ENCODE measurements around the gene COLQ. TPM values are rescaled to one million over a fixed set of nuclear protein-coding genes. Genes with fewer than 3 reads are reported as not detected.

COLQ gene
- total and polyA plus RNA-seq, 4 donors, result 0.27 to 2.6 (median 0.67) TPM

DNA sequence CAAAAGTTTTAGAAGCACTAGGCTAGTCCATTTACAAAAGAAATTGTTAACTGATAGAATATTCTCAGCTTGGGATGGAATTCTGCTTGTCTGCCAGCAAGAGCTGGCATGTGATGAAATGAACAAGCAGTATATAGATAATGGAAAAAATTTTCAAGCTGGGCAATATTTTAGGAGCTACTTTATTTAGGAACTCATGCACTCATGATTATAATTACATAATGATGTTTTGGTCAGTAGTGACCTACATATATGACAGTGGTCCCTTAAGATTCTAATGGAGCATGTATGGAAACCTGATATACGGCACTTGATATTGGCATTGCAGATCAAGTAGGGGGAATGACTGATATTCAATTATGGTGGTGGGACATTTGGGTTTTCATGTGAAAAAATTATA, 88.0 kb downstream of the COLQ start (continued):
- TF ChIP-seq, protein P1, sequence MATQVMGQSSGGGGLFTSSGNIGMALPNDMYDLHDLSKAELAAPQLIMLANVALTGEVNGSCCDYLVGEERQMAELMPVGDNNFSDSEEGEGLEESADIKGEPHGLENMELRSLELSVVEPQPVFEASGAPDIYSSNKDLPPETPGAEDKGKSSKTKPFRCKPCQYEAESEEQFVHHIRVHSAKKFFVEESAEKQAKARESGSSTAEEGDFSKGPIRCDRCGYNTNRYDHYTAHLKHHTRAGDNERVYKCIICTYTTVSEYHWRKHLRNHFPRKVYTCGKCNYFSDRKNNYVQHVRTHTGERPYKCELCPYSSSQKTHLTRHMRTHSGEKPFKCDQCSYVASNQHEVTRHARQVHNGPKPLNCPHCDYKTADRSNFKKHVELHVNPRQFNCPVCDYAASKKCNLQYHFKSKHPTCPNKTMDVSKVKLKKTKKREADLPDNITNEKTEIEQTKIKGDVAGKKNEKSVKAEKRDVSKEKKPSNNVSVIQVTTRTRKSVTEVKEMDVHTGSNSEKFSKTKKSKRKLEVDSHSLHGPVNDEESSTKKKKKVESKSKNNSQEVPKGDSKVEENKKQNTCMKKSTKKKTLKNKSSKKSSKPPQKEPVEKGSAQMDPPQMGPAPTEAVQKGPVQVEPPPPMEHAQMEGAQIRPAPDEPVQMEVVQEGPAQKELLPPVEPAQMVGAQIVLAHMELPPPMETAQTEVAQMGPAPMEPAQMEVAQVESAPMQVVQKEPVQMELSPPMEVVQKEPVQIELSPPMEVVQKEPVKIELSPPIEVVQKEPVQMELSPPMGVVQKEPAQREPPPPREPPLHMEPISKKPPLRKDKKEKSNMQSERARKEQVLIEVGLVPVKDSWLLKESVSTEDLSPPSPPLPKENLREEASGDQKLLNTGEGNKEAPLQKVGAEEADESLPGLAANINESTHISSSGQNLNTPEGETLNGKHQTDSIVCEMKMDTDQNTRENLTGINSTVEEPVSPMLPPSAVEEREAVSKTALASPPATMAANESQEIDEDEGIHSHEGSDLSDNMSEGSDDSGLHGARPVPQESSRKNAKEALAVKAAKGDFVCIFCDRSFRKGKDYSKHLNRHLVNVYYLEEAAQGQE (IDR thresholded peaks at IDR 0.05), result no peak

DNA sequence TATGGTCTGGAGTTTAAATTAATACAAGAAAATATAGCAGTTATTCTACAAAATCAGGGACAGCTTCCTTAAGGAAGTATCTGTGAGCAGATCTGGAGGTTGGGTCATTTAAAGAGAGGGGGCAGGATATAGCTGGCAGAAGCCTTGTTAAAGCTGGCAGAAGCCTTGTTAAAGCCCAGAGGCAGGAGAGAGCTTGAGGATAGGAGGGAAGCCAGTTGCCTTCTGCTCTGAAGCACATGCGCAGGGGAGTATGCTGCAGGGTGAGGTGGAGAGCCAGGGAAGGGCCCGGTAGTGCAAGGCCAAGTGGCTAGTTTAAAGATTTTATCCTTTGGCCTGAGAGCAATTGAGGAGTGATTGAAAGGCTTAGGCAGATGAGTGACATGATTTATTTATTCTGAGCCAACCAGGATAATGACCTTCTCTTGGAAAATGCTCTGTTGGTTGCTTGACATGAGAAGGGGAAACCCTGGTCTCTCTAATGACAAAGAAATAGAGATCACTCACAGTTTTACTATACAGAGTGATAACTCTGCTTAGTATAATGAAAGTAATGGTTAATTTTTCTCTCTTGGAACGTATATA, 90.2 kb downstream of the COLQ start:
- 86% methylated on average over 3 of the region's 3 CpGs for WGBS
- peaks cover 3 to 48% (median 44%) of the 10 kb centered on the region in 4 donors for H3K36me3 ChIP-seq (ENCODE audit: control insufficient read depth in 4 of 4, insufficient read depth in 3 of 4, low read depth in 1 of 4, low read length in 3 of 4)
- peaks cover 0 to 40% (median 29%) of the 10 kb centered on the region in 4 donors for H3K4me1 ChIP-seq (ENCODE audit: control insufficient read depth in 4 of 4, insufficient read depth in 4 of 4, low read length in 3 of 4)
- no peaks in the 10 kb centered on the region for H3K9me3 ChIP-seq (ENCODE audit: control insufficient read depth in 4 of 4, low read length in 3 of 4)
- TF ChIP-seq, protein P2, sequence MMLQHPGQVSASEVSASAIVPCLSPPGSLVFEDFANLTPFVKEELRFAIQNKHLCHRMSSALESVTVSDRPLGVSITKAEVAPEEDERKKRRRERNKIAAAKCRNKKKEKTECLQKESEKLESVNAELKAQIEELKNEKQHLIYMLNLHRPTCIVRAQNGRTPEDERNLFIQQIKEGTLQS (IDR thresholded peaks at IDR 0.05), result no peak
- TF ChIP-seq YY1 (IDR thresholded peaks at IDR 0.05), result no peak
- no peak for TF ChIP-seq EGR1 (IDR thresholded peaks at IDR 0.05; ENCODE audit: low read depth in 2 of 2)
- no peak for TF ChIP-seq SP1 (IDR thresholded peaks at IDR 0.05)
- no peak for TF ChIP-seq FOXA1 (IDR thresholded peaks at IDR 0.05)
- TF ChIP-seq TAF1 (conservative IDR thresholded peaks at IDR 0.05), result no peak
- TF ChIP-seq, protein P1 (IDR thresholded peaks at IDR 0.05), result no peak
- TF ChIP-seq HNF4A (conservative IDR thresholded peaks at IDR 0.05), result no peak
- TF ChIP-seq, protein P3, sequence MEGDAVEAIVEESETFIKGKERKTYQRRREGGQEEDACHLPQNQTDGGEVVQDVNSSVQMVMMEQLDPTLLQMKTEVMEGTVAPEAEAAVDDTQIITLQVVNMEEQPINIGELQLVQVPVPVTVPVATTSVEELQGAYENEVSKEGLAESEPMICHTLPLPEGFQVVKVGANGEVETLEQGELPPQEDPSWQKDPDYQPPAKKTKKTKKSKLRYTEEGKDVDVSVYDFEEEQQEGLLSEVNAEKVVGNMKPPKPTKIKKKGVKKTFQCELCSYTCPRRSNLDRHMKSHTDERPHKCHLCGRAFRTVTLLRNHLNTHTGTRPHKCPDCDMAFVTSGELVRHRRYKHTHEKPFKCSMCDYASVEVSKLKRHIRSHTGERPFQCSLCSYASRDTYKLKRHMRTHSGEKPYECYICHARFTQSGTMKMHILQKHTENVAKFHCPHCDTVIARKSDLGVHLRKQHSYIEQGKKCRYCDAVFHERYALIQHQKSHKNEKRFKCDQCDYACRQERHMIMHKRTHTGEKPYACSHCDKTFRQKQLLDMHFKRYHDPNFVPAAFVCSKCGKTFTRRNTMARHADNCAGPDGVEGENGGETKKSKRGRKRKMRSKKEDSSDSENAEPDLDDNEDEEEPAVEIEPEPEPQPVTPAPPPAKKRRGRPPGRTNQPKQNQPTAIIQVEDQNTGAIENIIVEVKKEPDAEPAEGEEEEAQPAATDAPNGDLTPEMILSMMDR (IDR thresholded peaks at IDR 0.05; ENCODE audit: low read depth, low read length, missing input control), result no peak
- no peak for TF ChIP-seq HNF4G (IDR thresholded peaks at IDR 0.05)
- TF ChIP-seq, protein P4, sequence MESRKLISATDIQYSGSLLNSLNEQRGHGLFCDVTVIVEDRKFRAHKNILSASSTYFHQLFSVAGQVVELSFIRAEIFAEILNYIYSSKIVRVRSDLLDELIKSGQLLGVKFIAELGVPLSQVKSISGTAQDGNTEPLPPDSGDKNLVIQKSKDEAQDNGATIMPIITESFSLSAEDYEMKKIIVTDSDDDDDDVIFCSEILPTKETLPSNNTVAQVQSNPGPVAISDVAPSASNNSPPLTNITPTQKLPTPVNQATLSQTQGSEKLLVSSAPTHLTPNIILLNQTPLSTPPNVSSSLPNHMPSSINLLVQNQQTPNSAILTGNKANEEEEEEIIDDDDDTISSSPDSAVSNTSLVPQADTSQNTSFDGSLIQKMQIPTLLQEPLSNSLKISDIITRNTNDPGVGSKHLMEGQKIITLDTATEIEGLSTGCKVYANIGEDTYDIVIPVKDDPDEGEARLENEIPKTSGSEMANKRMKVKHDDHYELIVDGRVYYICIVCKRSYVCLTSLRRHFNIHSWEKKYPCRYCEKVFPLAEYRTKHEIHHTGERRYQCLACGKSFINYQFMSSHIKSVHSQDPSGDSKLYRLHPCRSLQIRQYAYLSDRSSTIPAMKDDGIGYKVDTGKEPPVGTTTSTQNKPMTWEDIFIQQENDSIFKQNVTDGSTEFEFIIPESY (IDR thresholded peaks at IDR 0.05), result no peak
- TF ChIP-seq NR2F2 (IDR thresholded peaks at IDR 0.05), result no peak
- TF ChIP-seq JUND (IDR thresholded peaks at IDR 0.05), result no peak
- TF ChIP-seq FOXA2 (IDR thresholded peaks at IDR 0.05), result no peak
- TF ChIP-seq GABPA (IDR thresholded peaks at IDR 0.05 in 1 of 2, conservative IDR thresholded peaks at IDR 0.05 in 1 of 2), result no peak
- no peak for DNase-seq (ENCODE audit: low spot score)
- H3K4me3 ChIP-seq (ENCODE audit: low read depth in 1 of 3, low read length in 3 of 3), result no peak overlapping the region
- H3K27ac ChIP-seq (ENCODE audit: low read depth in 1 of 2, low read length in 2 of 2), result no peak overlapping the region
- no peaks in the 10 kb centered on the region for H3K27me3 ChIP-seq (ENCODE audit: control insufficient read depth in 4 of 4, insufficient read depth in 4 of 4, low read length in 3 of 4)
- no peak overlapping the region for H3K9ac ChIP-seq (ENCODE audit: low read depth in 1 of 2, low read length in 2 of 2)
